Panc1 (cell line): ENCODE measurements around the gene MEX3C.

ENCODE experiments used
- SIN3A ChIP-seq: IDR thresholded peaks from 2 replicates; pipeline ENCODE4 v1.6.1; 2012; ENCODE audit warnings: low read depth, mild to moderate bottlenecking, low read length, moderate library complexity, borderline replicate concordance; ENCODE audit not compliant: insufficient read depth
- TF ChIP-seq, protein P1 (sequence below): fragments of 450-650 bp; IDR thresholded peaks from 2 replicates; pipeline ENCODE4 v1.5.1; 2017; ENCODE audit warnings: mild to moderate bottlenecking

DNA sequence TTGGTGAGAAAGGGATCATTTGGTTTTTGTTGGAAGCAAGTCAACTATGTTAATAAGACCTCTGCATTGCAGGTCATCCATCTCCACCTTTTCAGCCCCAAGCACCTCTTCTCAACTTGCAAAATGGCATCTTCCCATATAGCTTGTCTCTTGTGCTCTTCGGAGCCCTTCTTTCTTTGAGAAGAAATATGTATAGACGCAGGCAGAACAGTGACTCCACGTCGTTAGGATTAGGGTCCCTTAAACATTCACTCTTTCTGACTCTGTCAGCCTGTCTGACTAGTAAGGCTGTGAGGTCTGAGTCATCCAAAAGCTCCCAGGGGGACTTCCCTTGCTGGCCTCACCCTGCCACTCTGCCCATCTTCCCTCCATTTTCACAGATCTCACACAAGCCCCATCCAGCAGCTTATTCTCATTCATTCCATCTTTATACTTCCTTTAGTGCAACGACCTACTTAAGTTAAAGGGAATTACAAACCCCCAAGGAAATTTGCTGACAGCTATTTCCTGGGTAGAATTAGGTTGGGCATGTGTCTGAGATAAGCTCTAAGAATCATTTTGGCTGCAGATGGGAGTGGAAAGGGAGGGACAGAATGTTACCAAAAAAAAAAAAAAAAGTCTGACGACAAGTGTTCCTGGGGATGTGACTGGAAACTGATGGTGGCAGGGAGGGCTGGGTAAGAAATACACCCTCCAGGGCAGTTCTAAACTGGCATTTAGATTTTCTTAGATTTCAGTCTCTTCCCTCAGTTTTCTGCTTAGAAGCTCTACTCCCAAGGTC, 37.7 kb upstream of the MEX3C start:
- TF ChIP-seq, protein P1, sequence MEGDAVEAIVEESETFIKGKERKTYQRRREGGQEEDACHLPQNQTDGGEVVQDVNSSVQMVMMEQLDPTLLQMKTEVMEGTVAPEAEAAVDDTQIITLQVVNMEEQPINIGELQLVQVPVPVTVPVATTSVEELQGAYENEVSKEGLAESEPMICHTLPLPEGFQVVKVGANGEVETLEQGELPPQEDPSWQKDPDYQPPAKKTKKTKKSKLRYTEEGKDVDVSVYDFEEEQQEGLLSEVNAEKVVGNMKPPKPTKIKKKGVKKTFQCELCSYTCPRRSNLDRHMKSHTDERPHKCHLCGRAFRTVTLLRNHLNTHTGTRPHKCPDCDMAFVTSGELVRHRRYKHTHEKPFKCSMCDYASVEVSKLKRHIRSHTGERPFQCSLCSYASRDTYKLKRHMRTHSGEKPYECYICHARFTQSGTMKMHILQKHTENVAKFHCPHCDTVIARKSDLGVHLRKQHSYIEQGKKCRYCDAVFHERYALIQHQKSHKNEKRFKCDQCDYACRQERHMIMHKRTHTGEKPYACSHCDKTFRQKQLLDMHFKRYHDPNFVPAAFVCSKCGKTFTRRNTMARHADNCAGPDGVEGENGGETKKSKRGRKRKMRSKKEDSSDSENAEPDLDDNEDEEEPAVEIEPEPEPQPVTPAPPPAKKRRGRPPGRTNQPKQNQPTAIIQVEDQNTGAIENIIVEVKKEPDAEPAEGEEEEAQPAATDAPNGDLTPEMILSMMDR, result no peak
- TF ChIP-seq SIN3A, result no peak
